AG09319 (cell line): ENCODE results near the gene MYO1D.
"Not testable (repeated sequence)": the region's sequence is repeated elsewhere in the genome, so short reads cannot be mapped to it uniquely, and the experiment has no call there.

Experiments
- DNase-seq: peaks from one replicate; pipeline ENCODE4 v3.0.0-alpha.2; 2010; ENCODE audit warnings: low read depth; ENCODE audit errors: extremely low read depth
- CTCF ChIP-seq: IDR thresholded peaks from 2 replicates; pipeline ENCODE4 v1.5.1; 2011; ENCODE audit warnings: low read depth, mild to moderate bottlenecking, inconsistent platforms, low read length, moderate library complexity

The MYO1D gene

GRCh38 chr17:32656886-32657285, 220.0 kb downstream of the MYO1D start:
- no peak for DNase-seq
- TF ChIP-seq CTCF = no peak

GRCh38 chr17:32654324-32654723, 222.6 kb downstream of the MYO1D start:
- TF ChIP-seq CTCF = no peak
- DNase-seq = no peak

- no peak for DNase-seq
Measured at GRCh38 chr17:32651084-32651483, 225.8 kb downstream of the MYO1D start.

GRCh38 chr17:32648450-32648849, 228.5 kb downstream of the MYO1D start:
- TF ChIP-seq CTCF = no peak
- no peak for DNase-seq

More at GRCh38 chr17:32651084-32651483, 225.8 kb downstream of the MYO1D start:
- no peak for TF ChIP-seq CTCF

GRCh38 chr17:32646941-32647340, 230.0 kb downstream of the MYO1D start:
- TF ChIP-seq CTCF = no peak
- no peak for DNase-seq

- DNase-seq = not testable (repeated sequence)
Measured at GRCh38 chr17:32641514-32641913, 235.4 kb downstream of the MYO1D start.

GRCh38 chr17:32636598-32637218, 240.2 kb downstream of the MYO1D start:
- no peak for DNase-seq
- no peak for TF ChIP-seq CTCF

- no peak for TF ChIP-seq CTCF
- DNase-seq = no peak
Measured at GRCh38 chr17:32634167-32634566, 242.8 kb downstream of the MYO1D start.
